IMR-90 (cell line): ENCODE data around the gene CUL3. TPM values are rescaled to one million over a fixed set of nuclear protein-coding genes. Genes with fewer than 3 reads are reported as not detected.

Experiments
- ATAC-seq: fragments of 200-7000 bp; cut with Tn5 transposase; 2 replicates; pipeline ENCODE4 v1.9.1; 2020; ENCODE audit warnings: low read depth, mild to moderate bottlenecking, moderate library complexity
- BruUV-seq: library from RNA; stranded (reverse); fragments of 400-500 nt; replicated peaks from 2 replicates; lab custom pipeline; 2021; lab: Mats Ljungman, UMichigan
- CTCF ChIA-PET: fragments of 300-600 bp; formaldehyde crosslinking; extraction: SDS; loops from one replicate; lab custom pipeline; 2021; ENCODE audit warnings: antibody characterized with exemption; lab: Yijun Ruan, JAX
- POLR2A ChIA-PET: fragments of 300-600 bp; sonication (Branson Sonifier 250); formaldehyde crosslinking; loops from one replicate; lab custom pipeline; 2022; ENCODE audit warnings: antibody characterized with exemption; ENCODE audit not compliant: unreplicated experiment; lab: Charles Lee
- DNase-seq: peaks from one replicate; pipeline ENCODE4 v3.0.0; 2013
- H2AFZ ChIP-seq: replicated peaks from 2 replicates; pipeline ENCODE3; 2013; ENCODE audit warnings: low read length, mild to moderate bottlenecking; ENCODE audit not compliant: poor library complexity
- H2AK5ac ChIP-seq: 2 replicates; pipeline ENCODE4 v1.6.1; 2013; ENCODE audit warnings: low read depth, low read length, inconsistent platforms
- H2AK9ac ChIP-seq: replicated peaks from 2 replicates; pipeline ENCODE3; 2013; ENCODE audit warnings: mild to moderate bottlenecking, low read depth, low read length, moderate library complexity; ENCODE audit not compliant: poor library complexity
- H2BK120ac ChIP-seq: 2 replicates; pipeline ENCODE4 v1.6.1; 2013; ENCODE audit warnings: low read depth, low read length, inconsistent platforms
- H2BK15ac ChIP-seq: 3 replicates; pipeline ENCODE4 v1.6.1; 2013; ENCODE audit warnings: low read depth, low read length, inconsistent platforms
- H2BK20ac ChIP-seq: 2 replicates; pipeline ENCODE4 v1.6.1; 2013; ENCODE audit warnings: low read depth, mild to moderate bottlenecking, inconsistent platforms, low read length, moderate library complexity
- H2BK5ac ChIP-seq: 2 replicates; pipeline ENCODE4 v1.6.1; 2013; ENCODE audit warnings: mild to moderate bottlenecking, low read depth, low read length, inconsistent platforms; ENCODE audit not compliant: poor library complexity, severe bottlenecking
- H3K14ac ChIP-seq: replicated peaks from 2 replicates; pipeline ENCODE4 v1.6.1; 2013; ENCODE audit warnings: low read depth, low read length, inconsistent platforms
- H3K18ac ChIP-seq: 2 replicates; pipeline ENCODE4 v1.6.1; 2013; ENCODE audit warnings: low read depth, low read length, control low read depth
- H3K23ac ChIP-seq: 2 replicates; pipeline ENCODE4 v1.6.1; 2013; ENCODE audit warnings: low read depth, low read length, inconsistent platforms
- H3K27ac ChIP-seq: 2 replicates; pipeline ENCODE4 v1.5.1; 2013; ENCODE audit warnings: mild to moderate bottlenecking, control low read depth, low read length; ENCODE audit not compliant: insufficient read depth
- H3K27me3 ChIP-seq: 2 replicates; pipeline ENCODE4 v1.6.1; 2013; ENCODE audit warnings: low read length; ENCODE audit not compliant: control insufficient read depth, insufficient read depth
- H3K36me3 ChIP-seq: 2 replicates; pipeline ENCODE4 v1.6.1; 2013; ENCODE audit warnings: low read length, mixed read lengths; ENCODE audit not compliant: control insufficient read depth, insufficient read depth
- H3K4ac ChIP-seq: 2 replicates; pipeline ENCODE4 v1.6.1; 2013; ENCODE audit warnings: low read depth, low read length, inconsistent platforms
- H3K4me1 ChIP-seq: 2 replicates; pipeline ENCODE4 v1.6.1; 2013; ENCODE audit warnings: low read length, mixed read lengths; ENCODE audit not compliant: control insufficient read depth, insufficient read depth
- H3K4me2 ChIP-seq: 2 replicates; pipeline ENCODE4 v1.6.1; 2013; ENCODE audit warnings: low read depth, mild to moderate bottlenecking, control low read depth, low read length, moderate library complexity
- H3K4me3 ChIP-seq: 2 replicates; pipeline ENCODE4 v1.5.1; 2013; ENCODE audit warnings: low read depth, mild to moderate bottlenecking, control low read depth, low read length, moderate library complexity; ENCODE audit not compliant: insufficient read depth
- H3K56ac ChIP-seq: 2 replicates; pipeline ENCODE4 v1.6.1; 2013; ENCODE audit warnings: low read length, inconsistent platforms; ENCODE audit not compliant: insufficient read depth; ENCODE audit errors: extremely low read depth
- H3K79me1 ChIP-seq, 2 experiments: 2 replicates each; pipeline ENCODE4 v1.6.1; 2013; ENCODE audit warnings: low read length in 2 of 2, inconsistent platforms in 1 of 2, low read depth in 1 of 2
- H3K9ac ChIP-seq: 2 replicates; pipeline ENCODE4 v1.6.1; 2013; ENCODE audit warnings: low read depth, low read length, control low read depth
- H3K9me1 ChIP-seq: 2 replicates; pipeline ENCODE4 v1.6.1; 2013; ENCODE audit warnings: low read length, inconsistent platforms; ENCODE audit not compliant: insufficient read depth
- H3K9me3 ChIP-seq: 2 replicates; pipeline ENCODE4 v1.6.1; 2013; ENCODE audit warnings: low read length; ENCODE audit not compliant: control insufficient read depth, insufficient read depth
- H4K20me1 ChIP-seq: 2 replicates; pipeline ENCODE4 v1.6.1; 2013; ENCODE audit warnings: low read length, inconsistent platforms; ENCODE audit not compliant: insufficient read depth
- H4K5ac ChIP-seq: 2 replicates; pipeline ENCODE4 v1.6.1; 2013; ENCODE audit warnings: mild to moderate bottlenecking, low read depth, low read length, control low read depth
- H4K8ac ChIP-seq, 2 experiments: 2 replicates each; pipeline ENCODE4 v1.6.1; 2013; ENCODE audit warnings: low read depth in 2 of 2, low read length in 2 of 2, control low read depth in 1 of 2, inconsistent platforms in 1 of 2
- H4K91ac ChIP-seq: 2 replicates; pipeline ENCODE4 v1.6.1; 2013; ENCODE audit warnings: low read depth, low read length, inconsistent platforms; ENCODE audit not compliant: insufficient read depth
- BHLHE40 ChIP-seq: fragments of 150-350 bp; IDR thresholded peaks from 2 replicates; pipeline ENCODE4 v1.6.1; 2016; ENCODE audit warnings: mild to moderate bottlenecking, low read depth, low read length
- CEBPB ChIP-seq: IDR thresholded peaks from 2 replicates; pipeline ENCODE4 v1.6.1; 2012; ENCODE audit warnings: low read depth, low read length, improper control_type of control experiment
- CHD1 ChIP-seq: IDR thresholded peaks from 2 replicates; pipeline ENCODE4 v1.6.1; 2012; ENCODE audit warnings: low read depth, low read length, improper control_type of control experiment
- FOS ChIP-seq: fragments of 150-350 bp; IDR thresholded peaks from 2 replicates; pipeline ENCODE4 v1.6.1; 2016; ENCODE audit warnings: low read depth, low read length
- MAFK ChIP-seq: IDR thresholded peaks from 2 replicates; pipeline ENCODE4 v1.6.1; 2012; ENCODE audit warnings: low read depth, low read length, improper control_type of control experiment
- MAZ ChIP-seq: IDR thresholded peaks from 2 replicates; pipeline ENCODE4 v1.6.1; 2012; ENCODE audit warnings: low read depth, mild to moderate bottlenecking, low read length, improper control_type of control experiment, moderate library complexity, borderline replicate concordance
- MXI1 ChIP-seq: IDR thresholded peaks from 2 replicates; pipeline ENCODE4 v1.6.1; 2012; ENCODE audit warnings: low read depth, mild to moderate bottlenecking, low read length, moderate library complexity, borderline replicate concordance
- NFE2L2 ChIP-seq: fragments of 150-350 bp; IDR thresholded peaks from 2 replicates; pipeline ENCODE4 v1.6.1; 2016; ENCODE audit warnings: low read depth, mild to moderate bottlenecking, low read length
- RAD21 ChIP-seq: IDR thresholded peaks from 2 replicates; pipeline ENCODE4 v1.6.1; 2012; ENCODE audit warnings: low read length, improper control_type of control experiment
- RCOR1 ChIP-seq: IDR thresholded peaks from 2 replicates; pipeline ENCODE4 v1.6.1; 2012; ENCODE audit warnings: mild to moderate bottlenecking, low read length, improper control_type of control experiment; ENCODE audit not compliant: insufficient replicate concordance
- RFX5 ChIP-seq: IDR thresholded peaks from 2 replicates; pipeline ENCODE4 v1.8.0; 2012; ENCODE audit warnings: low read depth, mild to moderate bottlenecking, low read length, moderate library complexity
- SMC3 ChIP-seq: fragments of 150-350 bp; IDR thresholded peaks from 2 replicates; pipeline ENCODE4 v1.6.1; 2016; ENCODE audit warnings: low read depth, mild to moderate bottlenecking, antibody characterized with exemption, low read length, moderate library complexity
- USF2 ChIP-seq: fragments of 150-350 bp; IDR thresholded peaks from 2 replicates; pipeline ENCODE4 v1.6.1; 2017; ENCODE audit warnings: mild to moderate bottlenecking, antibody characterized with exemption, low read length, low read depth
- WGBS, 2 experiments: methylation state at CpG; one replicate each; pipeline versions ENCODE4 v1.1.5 to v1.1.7; 2013; ENCODE audit warnings: missing lambda C conversion rate in 2 of 2; ENCODE audit not compliant: insufficient read length in 1 of 2; ENCODE audit errors: extremely low coverage in 2 of 2; 5-methylcytosine and 5-hydroxymethylcytosine counted together
- dilution Hi-C: fragments of 300-500 bp; cut with HindIII; formaldehyde crosslinking; loops from one replicate; pipeline ENCODE4 v1.14.3; 2018; ENCODE audit warnings: low sequenced_read_pairs; ENCODE audit not compliant: unreplicated experiment
- in situ Hi-C: fragments of 300-500 bp; cut with MboI; formaldehyde crosslinking; loops from 3 replicates; pipeline ENCODE4 v1.14.3; 2019; ENCODE audit warnings: low sequenced_read_pairs, inconsistent platforms, mixed read lengths
- intact Hi-C: fragments of 100-400 bp; cut with micrococcal nuclease; formaldehyde crosslinking; loops from 2 replicates; pipeline ENCODE4 v1.10.0; 2022
- polyA plus RNA-seq, 3 experiments: library from polyadenylated mRNA; depleted of rRNA; stranded (reverse); fragments of >200 nt; gene quantifications; 2 replicates each; pipeline ENCODE4 v1.2.3, GENCODE V29; 2012; ENCODE audit warnings: low replicate concordance in 1 of 3
- total RNA-seq: library from RNA; depleted of rRNA; stranded (reverse); fragments of >200 nt; gene quantifications from 2 replicates; pipeline ENCODE4 v1.2.3, GENCODE V29; 2012
- TF ChIP-seq, protein P1 (sequence below): fragments of 150-350 bp; IDR thresholded peaks from 2 replicates; pipeline ENCODE4 v1.6.1; 2016; ENCODE audit warnings: low read depth, mild to moderate bottlenecking, low read length, moderate library complexity, borderline replicate concordance

CUL3 gene
- total and polyA plus RNA-seq, 2 of the 4 experiments (the other 2 are of a cell fraction), result 33.7 to 45.7 TPM

DNA sequence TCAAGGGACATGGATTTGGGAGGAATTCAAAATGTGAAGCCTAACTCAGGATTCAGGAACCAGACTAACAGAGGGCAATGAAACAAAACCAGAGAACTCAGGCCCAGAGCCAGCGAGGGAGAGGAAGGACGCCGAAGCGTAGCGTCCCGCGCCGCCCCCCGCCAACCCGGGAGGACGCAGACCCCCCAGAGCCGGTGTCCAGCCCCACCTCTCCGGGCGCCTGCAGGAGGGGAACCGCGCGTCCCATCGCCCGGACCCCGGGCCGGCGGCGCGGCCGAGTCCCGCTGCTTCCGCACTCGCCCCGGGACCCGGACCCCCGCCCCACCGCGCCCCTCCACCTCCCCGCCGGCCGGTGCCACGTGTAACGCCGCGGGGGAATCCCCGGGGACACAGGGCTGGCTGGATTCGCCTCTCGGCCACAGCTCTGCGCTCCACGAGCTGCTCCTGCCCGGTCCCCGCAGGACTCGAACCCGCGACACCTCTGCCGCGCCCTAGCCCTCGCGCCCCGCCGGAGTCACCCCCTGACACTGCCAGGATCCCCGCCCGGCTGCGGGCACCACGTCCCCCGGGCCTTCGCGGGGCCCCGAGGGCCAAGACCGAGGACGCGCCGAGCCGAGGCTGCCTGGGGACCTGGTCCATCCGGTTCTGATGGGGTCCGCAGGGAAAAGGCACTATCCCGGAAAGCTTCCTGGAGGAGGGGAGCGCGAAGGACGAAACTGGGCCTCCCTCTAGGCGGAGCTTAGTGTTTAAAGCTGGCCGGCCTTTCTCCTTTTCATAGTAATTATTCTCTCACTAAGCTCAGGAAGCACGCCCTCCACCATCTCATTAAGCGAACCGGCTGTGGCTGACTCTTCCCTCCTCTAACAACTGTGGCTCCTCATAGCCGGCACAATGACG is 142.8 kb downstream of the CUL3 start:
- POLR2A ChIA-PET, result no interaction called here
- Histone ChIP-seq H3K23ac (0 out of 2 replicates have a peak overlapping the region, but pooled peaks have one; percentile 42), H3K4me1 (no peaks in the 10 kb centered on the region; the same call in 1 of the 2 replicates), H3K9ac (peak overlapping the region; percentile 32), H3K36me3 (no peaks in the 10 kb centered on the region), H2AK5ac (no peak overlapping the region), H2AFZ (peak overlapping the region; percentile 96), H3K9me3 (no peaks in the 10 kb centered on the region), H4K5ac (peak overlapping the region; percentile 39; the same call in 1 of the 2 replicates), H3K4ac (no peak overlapping the region), H3K4me2 (peak overlapping the region; percentile 94), H3K18ac (peak overlapping the region; percentile 56; the same call in 1 of the 2 replicates), H2BK120ac (0 out of 2 replicates have a peak overlapping the region, but pooled peaks have one; percentile 13), H3K14ac (peak overlapping the region; percentile 37; the same call in 1 of the 2 replicates), H2BK20ac (no peak overlapping the region), H2AK9ac (peak overlapping the region; percentile 88), H4K8ac (no peak overlapping the region; a peak in 1 of 4 replicates), H4K91ac (no peak overlapping the region), H3K27me3 (no peaks in the 10 kb centered on the region; the same call in 1 of the 2 replicates), H3K56ac (no peak overlapping the region), H2BK5ac (no peak overlapping the region), H3K9me1 (no peaks in the 10 kb centered on the region), H3K27ac (no peak overlapping the region), H2BK15ac (no peak overlapping the region), H3K79me1 (no peaks in the 10 kb centered on the region), H4K20me1 (no peaks in the 10 kb centered on the region), H3K4me3 (peak overlapping the region; percentile 64)
- dilution Hi-C loops, result no loop called here
- BruUV-seq, result no TSS peak
- 6% methylated on average over 40 of the region's 82 CpGs; no CpG with 5 or more reads in 1 of the 2 experiments for WGBS, 2 experiments
- CTCF ChIA-PET, result no interaction called here
- no peak for DNase-seq
- intact Hi-C loops, result loop anchor here (10.0 kb wide), 1 partner anchor 202 kb away; no protein-coding TSS in a partner anchor
- in situ Hi-C loops, result no loop called here
- ATAC-seq, result peak; percentile 76
- TF ChIP-seq RAD21 (no peak), FOS (no peak), NFE2L2 (no peak), USF2 (no peak), MAFK (no peak), MAZ (no peak), CHD1 (no peak), CEBPB (no peak), RFX5 (no peak), SMC3 (no peak), MXI1 (no peak), RCOR1 (no peak), BHLHE40 (no peak)
- TF ChIP-seq, protein P1, sequence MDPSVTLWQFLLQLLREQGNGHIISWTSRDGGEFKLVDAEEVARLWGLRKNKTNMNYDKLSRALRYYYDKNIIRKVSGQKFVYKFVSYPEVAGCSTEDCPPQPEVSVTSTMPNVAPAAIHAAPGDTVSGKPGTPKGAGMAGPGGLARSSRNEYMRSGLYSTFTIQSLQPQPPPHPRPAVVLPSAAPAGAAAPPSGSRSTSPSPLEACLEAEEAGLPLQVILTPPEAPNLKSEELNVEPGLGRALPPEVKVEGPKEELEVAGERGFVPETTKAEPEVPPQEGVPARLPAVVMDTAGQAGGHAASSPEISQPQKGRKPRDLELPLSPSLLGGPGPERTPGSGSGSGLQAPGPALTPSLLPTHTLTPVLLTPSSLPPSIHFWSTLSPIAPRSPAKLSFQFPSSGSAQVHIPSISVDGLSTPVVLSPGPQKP, result no peak
